Lung (tissue), 12 donors: ENCODE data around the gene SH3PXD2A. TPM values are rescaled to one million over a fixed set of nuclear protein-coding genes. Genes with fewer than 3 reads are reported as not detected.

Source experiments
- ATAC-seq: fragments of 200-7000 bp; cut with Tn5 transposase; one replicate; pipeline ENCODE4 v1.9.1; 2020; ENCODE audit warnings: moderate number of reproducible peaks; ENCODE audit not compliant: insufficient read depth, low FRiP score
- DNase-seq, 3 donors: peaks; one replicate each; pipeline ENCODE4 v3.0.0-alpha.2; 2013 to 2017
- H3K27ac ChIP-seq, 2 donors: one replicate each; pipeline ENCODE4 v1.5.1; 2013; ENCODE audit warnings: mild to moderate bottlenecking in 2 of 2, moderate library complexity in 2 of 2, control low read depth in 1 of 2, inconsistent platforms in 1 of 2, low read depth in 1 of 2, low read length in 1 of 2
- H3K27me3 ChIP-seq, 3 donors: one replicate each; pipeline ENCODE4 v1.5.1; 2013; ENCODE audit warnings: low read length in 2 of 3; ENCODE audit not compliant: control insufficient read depth in 3 of 3, insufficient read depth in 3 of 3
- H3K36me3 ChIP-seq, 4 donors: one replicate each; pipeline ENCODE4 v1.5.1; 2013; ENCODE audit warnings: low read length in 4 of 4, mild to moderate bottlenecking in 1 of 4, moderate library complexity in 1 of 4; ENCODE audit not compliant: control insufficient read depth in 4 of 4, insufficient read depth in 4 of 4
- H3K4me1 ChIP-seq, 5 donors: one replicate each; pipeline ENCODE4 v1.5.1; 2013; ENCODE audit warnings: low read length in 5 of 5, mild to moderate bottlenecking in 2 of 5, moderate library complexity in 1 of 5; ENCODE audit not compliant: control insufficient read depth in 5 of 5, insufficient read depth in 5 of 5
- H3K4me3 ChIP-seq: one replicate; pipeline ENCODE4 v1.5.1; 2013; ENCODE audit warnings: mild to moderate bottlenecking, control low read depth, moderate library complexity
- H3K9ac ChIP-seq, 2 donors: one replicate each; pipeline ENCODE4 v1.5.1; 2013; ENCODE audit warnings: low read length in 2 of 2, control low read depth in 1 of 2; ENCODE audit not compliant: insufficient read depth in 1 of 2
- H3K9me3 ChIP-seq, 4 donors: one replicate each; pipeline ENCODE4 v1.5.1; 2013; ENCODE audit warnings: low read length in 3 of 4, mild to moderate bottlenecking in 1 of 4, moderate library complexity in 1 of 4; ENCODE audit not compliant: control insufficient read depth in 4 of 4, insufficient read depth in 3 of 4
- WGBS, 2 donors: extraction: QIAGEN DNeasy Blood & Tissue Kit; methylation state at CpG; one replicate each; pipeline ENCODE4 v1.1.7; 2013; 5-methylcytosine and 5-hydroxymethylcytosine counted together
- polyA plus RNA-seq, 2 donors: library from polyadenylated mRNA; stranded (reverse); fragments of 200-250 nt; gene quantifications; one replicate each; pipeline ENCODE4 v1.2.1, GENCODE V29; 2013
- total RNA-seq, 2 donors: library from RNA; depleted of rRNA in 1 of 2; stranded (reverse); fragments of >200 nt in 1 of 2; gene quantifications; one replicate each; pipeline ENCODE4 v1.2.1, GENCODE V29; 2014 to 2021
- TF ChIP-seq, protein P1 (sequence below): IDR thresholded peaks from 2 replicates; pipeline ENCODE4 v1.5.1; 2012; ENCODE audit warnings: mild to moderate bottlenecking; ENCODE audit errors: control extremely low read depth, extremely low read depth
- donor health status: control.
- donor health status: control.
- donor health status: Bipolar disorder and iron deficiency.
- donor health status: healthy.
- donor health status: DM: yes; HTN: yes; CAD: no.

Gene SH3PXD2A
- total and polyA plus RNA-seq, 4 donors: 9.9 to 53.2 (median 29.2) TPM

- no peak overlapping the region for H3K27ac ChIP-seq
- 86 to 92% methylated on average over 4 of the region's 4 CpGs for WGBS, 2 donors
- H3K9ac ChIP-seq: no peak overlapping the region
Observed at GRCh38 chr10:103838070-103838395, 17.3 kb downstream of the SH3PXD2A start.

DNA sequence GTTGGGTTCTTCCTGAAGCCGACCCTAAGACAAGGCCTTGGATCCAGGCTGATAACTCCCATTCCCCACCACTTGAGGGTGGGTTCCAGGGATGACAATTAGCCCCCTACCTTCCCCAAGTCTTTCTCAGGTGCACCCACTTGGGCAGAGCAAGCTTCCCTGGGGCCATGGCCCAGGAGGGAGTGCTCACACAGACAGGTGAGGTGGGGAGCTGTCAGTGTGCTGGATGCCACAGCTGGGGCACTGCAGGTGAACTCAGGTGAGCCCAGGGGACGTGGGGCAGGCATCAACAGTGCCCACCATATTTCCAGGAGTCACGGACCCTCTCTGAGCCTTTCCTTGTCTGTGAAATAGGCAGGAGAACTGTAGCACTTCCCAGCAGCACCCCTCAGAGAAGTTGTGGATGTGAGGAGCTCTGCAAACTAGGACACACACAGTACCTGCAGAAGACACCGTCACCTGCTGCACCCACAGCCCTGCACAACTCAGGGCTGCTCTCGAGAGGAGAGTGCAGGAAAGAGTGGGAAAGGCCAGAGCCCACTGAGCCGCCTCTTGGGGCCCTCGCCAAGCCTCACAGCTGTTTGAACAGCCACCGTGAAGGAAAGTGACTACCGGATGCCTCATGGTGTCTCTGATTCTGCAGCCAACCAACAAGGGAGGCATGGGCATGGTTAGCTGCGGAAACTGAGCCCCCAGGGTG is 17.9 kb downstream of the SH3PXD2A start:
- TF ChIP-seq, protein P1, sequence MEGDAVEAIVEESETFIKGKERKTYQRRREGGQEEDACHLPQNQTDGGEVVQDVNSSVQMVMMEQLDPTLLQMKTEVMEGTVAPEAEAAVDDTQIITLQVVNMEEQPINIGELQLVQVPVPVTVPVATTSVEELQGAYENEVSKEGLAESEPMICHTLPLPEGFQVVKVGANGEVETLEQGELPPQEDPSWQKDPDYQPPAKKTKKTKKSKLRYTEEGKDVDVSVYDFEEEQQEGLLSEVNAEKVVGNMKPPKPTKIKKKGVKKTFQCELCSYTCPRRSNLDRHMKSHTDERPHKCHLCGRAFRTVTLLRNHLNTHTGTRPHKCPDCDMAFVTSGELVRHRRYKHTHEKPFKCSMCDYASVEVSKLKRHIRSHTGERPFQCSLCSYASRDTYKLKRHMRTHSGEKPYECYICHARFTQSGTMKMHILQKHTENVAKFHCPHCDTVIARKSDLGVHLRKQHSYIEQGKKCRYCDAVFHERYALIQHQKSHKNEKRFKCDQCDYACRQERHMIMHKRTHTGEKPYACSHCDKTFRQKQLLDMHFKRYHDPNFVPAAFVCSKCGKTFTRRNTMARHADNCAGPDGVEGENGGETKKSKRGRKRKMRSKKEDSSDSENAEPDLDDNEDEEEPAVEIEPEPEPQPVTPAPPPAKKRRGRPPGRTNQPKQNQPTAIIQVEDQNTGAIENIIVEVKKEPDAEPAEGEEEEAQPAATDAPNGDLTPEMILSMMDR: no peak
- H3K9ac ChIP-seq: no peak overlapping the region
- H3K4me3 ChIP-seq: no peak overlapping the region
- no peak overlapping the region for H3K27ac ChIP-seq
- no peaks in the 10 kb centered on the region for H3K9me3 ChIP-seq
- H3K27me3 ChIP-seq: no peaks in the 10 kb centered on the region
- ATAC-seq: no peak
- no peak for DNase-seq
- H3K36me3 ChIP-seq: peaks cover 0 to 3% (median 0%) of the 10 kb centered on the region in 4 donors
- 83 to 84% methylated on average over 10 of the region's 10 CpGs for WGBS, 2 donors
- peaks cover 33 to 55% (median 46%) of the 10 kb centered on the region in 5 donors for H3K4me1 ChIP-seq

More at GRCh38 chr10:103838070-103838395, 17.3 kb downstream of the SH3PXD2A start:
- ATAC-seq: no peak
- H3K9me3 ChIP-seq: no peaks in the 10 kb centered on the region
- peaks cover 33 to 55% (median 46%) of the 10 kb centered on the region in 5 donors for H3K4me1 ChIP-seq
- peaks cover 0 to 3% (median 0%) of the 10 kb centered on the region in 4 donors for H3K36me3 ChIP-seq
- no peak for DNase-seq
- TF ChIP-seq, protein P1: no peak
- H3K4me3 ChIP-seq: no peak overlapping the region
- H3K27me3 ChIP-seq: no peaks in the 10 kb centered on the region

- Histone ChIP-seq H3K27ac (no peak overlapping the region), H3K9me3 (no peaks in the 10 kb centered on the region), H3K36me3 (peaks cover 0 to 3% (median 0%) of the 10 kb centered on the region in 4 donors), H3K4me1 (peaks cover 33 to 55% (median 46%) of the 10 kb centered on the region in 5 donors), H3K27me3 (no peaks in the 10 kb centered on the region), H3K4me3 (no peak overlapping the region), H3K9ac (no peak overlapping the region)
- DNase-seq (no peak), ATAC-seq (no peak)
- TF ChIP-seq, protein P1: no peak
- 68 to 80% methylated on average over 9 of the region's 9 CpGs for WGBS, 2 donors
Observed at GRCh38 chr10:103836861-103837260, 18.5 kb downstream of the SH3PXD2A start.

GRCh38 chr10:103836273-103836672 is 19.1 kb downstream of the SH3PXD2A start:
- WGBS, 2 donors: 66 to 80% methylated on average over 1 of the region's 1 CpG
- ATAC-seq: no peak
- Histone ChIP-seq H3K9ac (no peak overlapping the region), H3K9me3 (no peaks in the 10 kb centered on the region), H3K27ac (no peak overlapping the region), H3K36me3 (peaks cover 0 to 3% (median 0%) of the 10 kb centered on the region in 4 donors), H3K27me3 (no peaks in the 10 kb centered on the region), H3K4me3 (no peak overlapping the region), H3K4me1 (peaks cover 33 to 55% (median 46%) of the 10 kb centered on the region in 5 donors)
- TF ChIP-seq, protein P1: no peak
- no peak for DNase-seq
